ENCODE results near the gene FLYWCH2. TPM values are rescaled to one million over a fixed set of nuclear protein-coding genes. Genes with fewer than 3 reads are reported as not detected.
A peak's percentile ranks its signal among the peaks of the same experiment; 100 is the strongest.

The FLYWCH2 gene
- total and polyA plus RNA-seq, 9 of the 15 experiments (the other 6 are each of a cell fraction or from before 2014, with no cell fraction given): 0.70 to 55.5 (median 7.6) TPM

GRCh38 chr16:2867987-2868789, 14.8 kb upstream of the FLYWCH2 start (continued):
- no peak for TF ChIP-seq ARID3A (IDR thresholded peaks at IDR 0.05; ENCODE audit: borderline replicate concordance, low read depth, low read length)
- TF ChIP-seq ZNF140 (CRISPR knock-in tag; IDR thresholded peaks at IDR 0.05): no peak
- peak; percentile 99 for TF ChIP-seq C11orf30 (IDR thresholded peaks at IDR 0.05; ENCODE audit: low read depth)
- TF ChIP-seq SMARCA4 (IDR thresholded peaks at IDR 0.05): 0 out of 2 replicates have a peak, but pooled peaks have one; percentile 25
- peak; percentile 78 for TF ChIP-seq BCL6 (CRISPR knock-in tag; IDR thresholded peaks at IDR 0.05)
- TF ChIP-seq ZFX (CRISPR knock-in tag; IDR thresholded peaks at IDR 0.05): peak; percentile 76; the same call in 1 of the 2 replicates
- peak; percentile 8 for TF ChIP-seq ZFP36 (IDR thresholded peaks at IDR 0.05; ENCODE audit: low read depth, low read length, partially characterized antibody)
- no peak for TF ChIP-seq TRIM28 (IDR thresholded peaks at IDR 0.05)
- TF ChIP-seq ZNF79 (CRISPR knock-in tag; IDR thresholded peaks at IDR 0.05; ENCODE audit: low read depth): peak; percentile 61; the same call in 1 of the 2 replicates
- no peak for TF ChIP-seq ZMIZ1 (IDR thresholded peaks at IDR 0.05; ENCODE audit: low read depth in 2 of 2, low read length in 2 of 2)
- no peak for TF ChIP-seq ZNF740 (CRISPR knock-in tag; IDR thresholded peaks at IDR 0.05)
- TF ChIP-seq ZNF740 (tag; IDR thresholded peaks at IDR 0.05): no peak
- TF ChIP-seq MCM7 (IDR thresholded peaks at IDR 0.05): no peak
- no peak for TF ChIP-seq ZNF277 (CRISPR knock-in tag; IDR thresholded peaks at IDR 0.05; ENCODE audit: borderline replicate concordance)
- TF ChIP-seq ZNF717 (CRISPR knock-in tag; IDR thresholded peaks at IDR 0.05): no peak
- no peak for TF ChIP-seq TGIF2 (CRISPR knock-in tag; IDR thresholded peaks at IDR 0.05)
- peak; percentile 83 for TF ChIP-seq MEF2D (tag; conservative IDR thresholded peaks at IDR 0.05; ENCODE audit: low read depth)
- no peak for TF ChIP-seq MXI1 (IDR thresholded peaks at IDR 0.05; ENCODE audit: low read depth, low read length)
- TF ChIP-seq ETV1 (tag; conservative IDR thresholded peaks at IDR 0.05; ENCODE audit: low read depth): peak; percentile 95
- peak; percentile 90; the same call in 1 of the 2 replicates for TF ChIP-seq KLF6 (CRISPR knock-in tag; IDR thresholded peaks at IDR 0.05; ENCODE audit: borderline replicate concordance)
